ENCODE data around the gene PTBP3. TPM values are rescaled to one million over a fixed set of nuclear protein-coding genes. Genes with fewer than 3 reads are reported as not detected.
A peak's percentile ranks its signal among the peaks of the same experiment; 100 is the strongest.

PTBP3 gene
- total and polyA plus RNA-seq, 2 of the 13 experiments (the other 11 are each of a cell fraction or from before 2014, with no cell fraction given): 52.8 to 61.1 TPM

DNA sequence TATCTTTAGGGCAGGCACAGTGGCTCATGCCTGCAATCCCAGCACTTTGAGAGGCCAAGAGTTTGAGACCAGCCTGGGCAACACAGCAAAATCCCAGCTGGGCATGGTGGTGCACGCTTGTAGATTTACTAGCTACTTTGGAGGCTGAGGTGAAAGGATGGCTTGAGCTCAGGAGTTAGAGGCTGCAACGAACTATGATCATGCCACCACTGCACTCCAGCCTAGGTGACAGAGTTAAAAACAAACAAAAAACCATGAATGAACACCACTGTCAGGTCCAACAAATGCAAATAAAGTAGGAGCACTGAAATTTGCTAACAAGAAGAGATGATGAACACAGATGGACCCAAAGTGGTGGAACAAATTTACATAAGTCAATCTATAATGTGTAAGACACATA lies 4.9 kb downstream of the PTBP3 start (continued):
- no peak for TF ChIP-seq ZNF850 (CRISPR knock-in tag; conservative IDR thresholded peaks at IDR 0.05)
- TF ChIP-seq ZNF317 (CRISPR knock-in tag; IDR thresholded peaks at IDR 0.05): no peak
- no peak for TF ChIP-seq ZNF260 (CRISPR knock-in tag; IDR thresholded peaks at IDR 0.05; ENCODE audit: borderline replicate concordance, low read depth)
- TF ChIP-seq ZBTB46 (CRISPR knock-in tag; IDR thresholded peaks at IDR 0.05; ENCODE audit: borderline replicate concordance): no peak
- TF ChIP-seq JARID2 (CRISPR knock-in tag; IDR thresholded peaks at IDR 0.05; ENCODE audit: insufficient replicate concordance): no peak
- TF ChIP-seq HIVEP1 (CRISPR knock-in tag; IDR thresholded peaks at IDR 0.05): no peak
- no peak for TF ChIP-seq ZNF589 (CRISPR knock-in tag; conservative IDR thresholded peaks at IDR 0.05)
- TF ChIP-seq ADNP (CRISPR knock-in tag; IDR thresholded peaks at IDR 0.05): no peak
- TF ChIP-seq MTF2 (CRISPR knock-in tag; IDR thresholded peaks at IDR 0.05; ENCODE audit: borderline replicate concordance): no peak
- TF ChIP-seq GABPB1 (CRISPR knock-in tag; IDR thresholded peaks at IDR 0.05): no peak
- no peak for TF ChIP-seq SOX13 (IDR thresholded peaks at IDR 0.05)
- 0 out of 4 replicates have a peak, but pooled peaks of 1 of the 2 experiments have one; percentile 5 for TF ChIP-seq SOX13 (CRISPR knock-in tag; conservative IDR thresholded peaks at IDR 0.05 in 1 of 2, IDR thresholded peaks at IDR 0.05 in 1 of 2)
- TF ChIP-seq RFXAP (CRISPR knock-in tag; IDR thresholded peaks at IDR 0.05; ENCODE audit: borderline replicate concordance): no peak
- no peak for TF ChIP-seq RFX5 (IDR thresholded peaks at IDR 0.05; ENCODE audit: low read depth, low read length)
- no peak for TF ChIP-seq HOXA9 (CRISPR knock-in tag; IDR thresholded peaks at IDR 0.05; ENCODE audit: borderline replicate concordance)
- no peak for TF ChIP-seq SOX6 (IDR thresholded peaks at IDR 0.05)
- TF ChIP-seq SOX6 (CRISPR knock-in tag; IDR thresholded peaks at IDR 0.05): peak; percentile 40
- no peak for TF ChIP-seq ZNF713 (CRISPR knock-in tag; IDR thresholded peaks at IDR 0.05)
- TF ChIP-seq ZNF773 (CRISPR knock-in tag; IDR thresholded peaks at IDR 0.05; ENCODE audit: borderline replicate concordance): no peak
- TF ChIP-seq, protein P1, sequence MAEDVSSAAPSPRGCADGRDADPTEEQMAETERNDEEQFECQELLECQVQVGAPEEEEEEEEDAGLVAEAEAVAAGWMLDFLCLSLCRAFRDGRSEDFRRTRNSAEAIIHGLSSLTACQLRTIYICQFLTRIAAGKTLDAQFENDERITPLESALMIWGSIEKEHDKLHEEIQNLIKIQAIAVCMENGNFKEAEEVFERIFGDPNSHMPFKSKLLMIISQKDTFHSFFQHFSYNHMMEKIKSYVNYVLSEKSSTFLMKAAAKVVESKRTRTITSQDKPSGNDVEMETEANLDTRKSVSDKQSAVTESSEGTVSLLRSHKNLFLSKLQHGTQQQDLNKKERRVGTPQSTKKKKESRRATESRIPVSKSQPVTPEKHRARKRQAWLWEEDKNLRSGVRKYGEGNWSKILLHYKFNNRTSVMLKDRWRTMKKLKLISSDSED (CRISPR knock-in tag; IDR thresholded peaks at IDR 0.05): no peak
- no peak for TF ChIP-seq ZNF570 (CRISPR knock-in tag; IDR thresholded peaks at IDR 0.05; ENCODE audit: borderline replicate concordance)
- no peak for TF ChIP-seq NFKBIZ (CRISPR knock-in tag; IDR thresholded peaks at IDR 0.05)
- peak; percentile 49; the same call in 1 of the 2 replicates for TF ChIP-seq ARID5B (CRISPR knock-in tag; IDR thresholded peaks at IDR 0.05)
- TF ChIP-seq FOXP1 (IDR thresholded peaks at IDR 0.05): no peak
- peak; percentile 49; the same call in 1 of the 2 replicates for TF ChIP-seq FOXP1 (CRISPR knock-in tag; IDR thresholded peaks at IDR 0.05)
- TF ChIP-seq ZNF558 (CRISPR knock-in tag; IDR thresholded peaks at IDR 0.05; ENCODE audit: borderline replicate concordance): no peak
- TF ChIP-seq ZSCAN12 (CRISPR knock-in tag; IDR thresholded peaks at IDR 0.05): no peak
